ENCODE data around the gene FRMD4A. TPM values are rescaled to one million over a fixed set of nuclear protein-coding genes. Genes with fewer than 3 reads are reported as not detected.

FRMD4A gene
- total RNA-seq, 1 experiment from 2014 or later, result 7.1 TPM

- DNase-seq, result no peak
- Histone ChIP-seq H3K9me3 (ENCODE audit: low read length) (no peaks in the 10 kb centered on the region), H3K4me2 (ENCODE audit: low read length) (no peak overlapping the region), H3K27me3 (ENCODE audit: low read length) (peaks cover 22% of the 10 kb centered on the region), H3K9ac (ENCODE audit: low read length) (no peak overlapping the region), H3K79me2 (ENCODE audit: low read length) (no peaks in the 10 kb centered on the region), H2AFZ (ENCODE audit: low read length) (no peak overlapping the region), H3K4me1 (ENCODE audit: insufficient read depth, low read length) (no peaks in the 10 kb centered on the region), H3K36me3 (ENCODE audit: low read depth, low read length) (no peaks in the 10 kb centered on the region), H3K27ac (ENCODE audit: low read length) (no peak overlapping the region), H4K20me1 (ENCODE audit: low read length) (no peaks in the 10 kb centered on the region), H3K9me2 (replicated peaks; ENCODE audit: low read length) (no peaks in the 10 kb centered on the region), H3F3A (ENCODE audit: low read length, unreplicated experiment) (no peaks in the 10 kb centered on the region), H3K4me3 (ENCODE audit: low read length) (no peak overlapping the region)
- no peak for ATAC-seq
- intact Hi-C loops (cut with micrococcal nuclease), result no loop called here
- TF ChIP-seq EZH2 (IDR thresholded peaks at IDR 0.05; ENCODE audit: low read length, unreplicated experiment) (no peak), EZH2phosphoT487 (IDR thresholded peaks at IDR 0.05; ENCODE audit: borderline replicate concordance, low read length) (no peak)
- TF ChIP-seq, protein P1, sequence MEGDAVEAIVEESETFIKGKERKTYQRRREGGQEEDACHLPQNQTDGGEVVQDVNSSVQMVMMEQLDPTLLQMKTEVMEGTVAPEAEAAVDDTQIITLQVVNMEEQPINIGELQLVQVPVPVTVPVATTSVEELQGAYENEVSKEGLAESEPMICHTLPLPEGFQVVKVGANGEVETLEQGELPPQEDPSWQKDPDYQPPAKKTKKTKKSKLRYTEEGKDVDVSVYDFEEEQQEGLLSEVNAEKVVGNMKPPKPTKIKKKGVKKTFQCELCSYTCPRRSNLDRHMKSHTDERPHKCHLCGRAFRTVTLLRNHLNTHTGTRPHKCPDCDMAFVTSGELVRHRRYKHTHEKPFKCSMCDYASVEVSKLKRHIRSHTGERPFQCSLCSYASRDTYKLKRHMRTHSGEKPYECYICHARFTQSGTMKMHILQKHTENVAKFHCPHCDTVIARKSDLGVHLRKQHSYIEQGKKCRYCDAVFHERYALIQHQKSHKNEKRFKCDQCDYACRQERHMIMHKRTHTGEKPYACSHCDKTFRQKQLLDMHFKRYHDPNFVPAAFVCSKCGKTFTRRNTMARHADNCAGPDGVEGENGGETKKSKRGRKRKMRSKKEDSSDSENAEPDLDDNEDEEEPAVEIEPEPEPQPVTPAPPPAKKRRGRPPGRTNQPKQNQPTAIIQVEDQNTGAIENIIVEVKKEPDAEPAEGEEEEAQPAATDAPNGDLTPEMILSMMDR (conservative IDR thresholded peaks at IDR 0.05; ENCODE audit: low read depth, low read length), result no peak
- no TSS peak for BruUV-seq (replicated peaks)
- ChIA-PET POLR2A (ENCODE audit: unreplicated experiment) (no interaction called here), CTCF (no interaction called here)
Measured at GRCh38 chr10:14184841-14185315, 145.8 kb downstream of the FRMD4A start.

GRCh38 chr10:14182781-14183180 is 147.9 kb downstream of the FRMD4A start:
- no peaks in the 10 kb centered on the region for H3K9me3 ChIP-seq (ENCODE audit: low read length)
- TF ChIP-seq EZH2phosphoT487 (IDR thresholded peaks at IDR 0.05; ENCODE audit: borderline replicate concordance, low read length), result no peak
- TF ChIP-seq EZH2 (IDR thresholded peaks at IDR 0.05; ENCODE audit: low read length, unreplicated experiment), result no peak
- TF ChIP-seq, protein P1 (conservative IDR thresholded peaks at IDR 0.05; ENCODE audit: low read depth, low read length), result no peak
- no peaks in the 10 kb centered on the region for H3K4me1 ChIP-seq (ENCODE audit: insufficient read depth, low read length)
- BruUV-seq (replicated peaks), result no TSS peak
- H3K27me3 ChIP-seq (ENCODE audit: low read length), result peaks cover 22% of the 10 kb centered on the region
- no peaks in the 10 kb centered on the region for H3K36me3 ChIP-seq (ENCODE audit: low read depth, low read length)
- H3K4me3 ChIP-seq (ENCODE audit: low read length), result no peak overlapping the region
- H3K9ac ChIP-seq (ENCODE audit: low read length), result no peak overlapping the region
- ATAC-seq, result no peak
- H3F3A ChIP-seq (ENCODE audit: low read length, unreplicated experiment), result no peaks in the 10 kb centered on the region
- H3K9me2 ChIP-seq (replicated peaks; ENCODE audit: low read length), result no peaks in the 10 kb centered on the region
- DNase-seq, result no peak
- no peak overlapping the region for H2AFZ ChIP-seq (ENCODE audit: low read length)
- H3K4me2 ChIP-seq (ENCODE audit: low read length), result no peak overlapping the region
- CTCF ChIA-PET, result no interaction called here
- intact Hi-C loops (cut with micrococcal nuclease), result no loop called here
- POLR2A ChIA-PET (ENCODE audit: unreplicated experiment), result no interaction called here
- H3K27ac ChIP-seq (ENCODE audit: low read length), result no peak overlapping the region
- no peaks in the 10 kb centered on the region for H3K79me2 ChIP-seq (ENCODE audit: low read length)
- no peaks in the 10 kb centered on the region for H4K20me1 ChIP-seq (ENCODE audit: low read length)

DNA sequence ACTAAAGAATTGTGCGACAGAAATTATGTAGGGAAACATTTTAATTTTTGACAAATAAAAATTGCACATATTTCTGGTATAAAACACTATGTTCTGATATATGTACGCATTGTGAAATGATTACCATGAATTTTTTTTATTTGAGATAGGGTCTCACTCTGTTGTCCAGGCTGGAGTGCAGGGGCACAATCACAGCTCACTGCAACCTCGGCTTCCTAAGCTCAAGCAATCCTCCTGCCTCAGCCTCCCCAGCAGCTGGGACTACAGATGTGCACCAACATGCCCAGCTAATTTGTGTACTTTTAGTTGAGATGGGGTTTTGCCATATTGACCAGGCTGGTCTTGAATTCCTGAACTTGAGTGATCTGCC is 149.2 kb downstream of the FRMD4A start:
- Histone ChIP-seq H3K9me3 (ENCODE audit: low read length) (no peaks in the 10 kb centered on the region), H3K9ac (ENCODE audit: low read length) (no peak overlapping the region), H3K4me3 (ENCODE audit: low read length) (no peak overlapping the region), H3K4me2 (ENCODE audit: low read length) (no peak overlapping the region), H3F3A (ENCODE audit: low read length, unreplicated experiment) (no peaks in the 10 kb centered on the region), H3K9me2 (replicated peaks; ENCODE audit: low read length) (no peaks in the 10 kb centered on the region), H3K79me2 (ENCODE audit: low read length) (no peaks in the 10 kb centered on the region), H3K36me3 (ENCODE audit: low read depth, low read length) (no peaks in the 10 kb centered on the region), H3K4me1 (ENCODE audit: insufficient read depth, low read length) (no peaks in the 10 kb centered on the region), H3K27me3 (ENCODE audit: low read length) (peaks cover 31% of the 10 kb centered on the region), H3K27ac (ENCODE audit: low read length) (no peak overlapping the region), H2AFZ (ENCODE audit: low read length) (no peak overlapping the region), H4K20me1 (ENCODE audit: low read length) (no peaks in the 10 kb centered on the region)
- no TSS peak for BruUV-seq (replicated peaks)
- TF ChIP-seq EZH2 (IDR thresholded peaks at IDR 0.05; ENCODE audit: low read length, unreplicated experiment) (no peak), EZH2phosphoT487 (IDR thresholded peaks at IDR 0.05; ENCODE audit: borderline replicate concordance, low read length) (no peak)
- TF ChIP-seq, protein P1 (conservative IDR thresholded peaks at IDR 0.05; ENCODE audit: low read depth, low read length), result no peak
- intact Hi-C loops (cut with micrococcal nuclease), result no loop called here
- ATAC-seq (no peak), DNase-seq (no peak)
- POLR2A ChIA-PET (ENCODE audit: unreplicated experiment), result no interaction called here
- CTCF ChIA-PET, result no interaction called here
